Trophoblast cell (in vitro differentiated cells and primary cell): Measurements from ENCODE around the gene NDUFS4.

Experiments used
- DNase-seq, 2 donors: peaks; one replicate each; pipeline ENCODE4 v3.0.0-alpha.2; 2016
- H2AFZ ChIP-seq: 2 replicates; pipeline ENCODE4 v1.6.1; 2013; ENCODE audit warnings: low read length, moderate library complexity, mild to moderate bottlenecking; ENCODE audit not compliant: insufficient read depth, poor library complexity
- H2AK5ac ChIP-seq: 2 replicates; pipeline ENCODE4 v1.6.1; 2013; ENCODE audit warnings: mild to moderate bottlenecking, low read length
- H2BK120ac ChIP-seq: 2 replicates; pipeline ENCODE4 v1.6.1; 2013; ENCODE audit warnings: low read length, mild to moderate bottlenecking, moderate library complexity; ENCODE audit not compliant: insufficient read depth, poor library complexity
- H2BK12ac ChIP-seq: 2 replicates; pipeline ENCODE4 v1.6.1; 2013; ENCODE audit warnings: mild to moderate bottlenecking, low read length, moderate library complexity
- H2BK5ac ChIP-seq: 2 replicates; pipeline ENCODE4 v1.6.1; 2013; ENCODE audit warnings: low read length, low read depth, moderate library complexity, mild to moderate bottlenecking; ENCODE audit not compliant: poor library complexity
- H3K14ac ChIP-seq: 2 replicates; pipeline ENCODE4 v1.6.1; 2013; ENCODE audit warnings: mild to moderate bottlenecking, low read length
- H3K18ac ChIP-seq: 2 replicates; pipeline ENCODE4 v1.6.1; 2013; ENCODE audit warnings: mild to moderate bottlenecking, low read length
- H3K23ac ChIP-seq: 2 replicates; pipeline ENCODE4 v1.6.1; 2013; ENCODE audit warnings: low read length
- H3K27ac ChIP-seq: 2 replicates; pipeline ENCODE4 v1.5.1; 2013; ENCODE audit warnings: low read depth, mild to moderate bottlenecking, inconsistent platforms, low read length, moderate library complexity
- H3K27me3 ChIP-seq: 2 replicates; pipeline ENCODE4 v1.6.1; 2013; ENCODE audit warnings: inconsistent platforms, mild to moderate bottlenecking, low read length, moderate library complexity; ENCODE audit not compliant: insufficient read depth
- H3K36me3 ChIP-seq, 2 experiments: 1 replicate in 1 of 2; 2 replicates in 1 of 2; pipeline ENCODE4 v1.6.1; 2013; ENCODE audit warnings: low read length in 2 of 2, mild to moderate bottlenecking in 2 of 2, moderate library complexity in 1 of 2; ENCODE audit not compliant: insufficient read depth in 2 of 2, control insufficient read depth in 1 of 2
- H3K4ac ChIP-seq: 2 replicates; pipeline ENCODE4 v1.6.1; 2013; ENCODE audit warnings: low read depth, mild to moderate bottlenecking, low read length, moderate library complexity
- H3K4me1 ChIP-seq, 2 experiments: 1 replicate in 1 of 2; 2 replicates in 1 of 2; pipeline ENCODE4 v1.6.1; 2013; ENCODE audit warnings: low read length in 2 of 2, mild to moderate bottlenecking in 2 of 2, moderate library complexity in 1 of 2; ENCODE audit not compliant: insufficient read depth in 2 of 2, control insufficient read depth in 1 of 2
- H3K4me2 ChIP-seq: 2 replicates; pipeline ENCODE4 v1.6.1; 2013; ENCODE audit warnings: inconsistent platforms, mild to moderate bottlenecking, low read length, moderate library complexity
- H3K4me3 ChIP-seq: 2 replicates; pipeline ENCODE4 v1.5.1; 2013; ENCODE audit warnings: mild to moderate bottlenecking, low read depth, low read length, inconsistent platforms
- H3K79me1 ChIP-seq: one replicate; pipeline ENCODE4 v1.6.1; 2013; ENCODE audit warnings: low read length
- H3K79me2 ChIP-seq: 2 replicates; pipeline ENCODE4 v1.6.1; 2013; ENCODE audit warnings: low read length, mild to moderate bottlenecking; ENCODE audit not compliant: control insufficient read depth, insufficient read depth, poor library complexity
- H3K9ac ChIP-seq: 2 replicates; pipeline ENCODE4 v1.6.1; 2013; ENCODE audit warnings: mild to moderate bottlenecking, low read length
- H3K9me3 ChIP-seq: 2 replicates; pipeline ENCODE4 v1.6.1; 2013; ENCODE audit warnings: low read depth, mild to moderate bottlenecking, control low read depth, inconsistent platforms, low read length; ENCODE audit not compliant: insufficient read depth
- H4K12ac ChIP-seq: 2 replicates; pipeline ENCODE4 v1.6.1; 2013; ENCODE audit warnings: low read depth, mild to moderate bottlenecking, low read length, moderate library complexity
- H4K8ac ChIP-seq: 2 replicates; pipeline ENCODE4 v1.6.1; 2013; ENCODE audit warnings: low read depth, mild to moderate bottlenecking, low read length, moderate library complexity
- H4K91ac ChIP-seq: one replicate; pipeline ENCODE4 v1.6.1; 2013; ENCODE audit warnings: low read depth, mild to moderate bottlenecking, low read length, moderate library complexity
- WGBS: extraction: QIAGEN DNeasy Blood & Tissue Kit; methylation state at CpG from one replicate; pipeline ENCODE4 v1.1.7; 2013; ENCODE audit warnings: missing lambda C conversion rate; ENCODE audit not compliant: insufficient read length, insufficient coverage; ENCODE audit errors: extremely low coverage; 5-methylcytosine and 5-hydroxymethylcytosine counted together

The NDUFS4 gene

GRCh38 chr5:53576674-53577073 is 16.2 kb downstream of the NDUFS4 start:
- peaks cover 0 to 1% of the 10 kb centered on the region in 2 experiments for H3K36me3 ChIP-seq
- no peak overlapping the region for H3K27ac ChIP-seq
- H3K79me2 ChIP-seq, result no peaks in the 10 kb centered on the region
- H3K9ac ChIP-seq, result no peak overlapping the region
- no peak overlapping the region for H4K12ac ChIP-seq
- DNase-seq, result no peak
- no CpG with 5 or more reads among the region's 2 CpGs for WGBS
- peaks cover 3% of the 10 kb centered on the region in 2 experiments for H3K4me1 ChIP-seq
- no peaks in the 10 kb centered on the region for H3K9me3 ChIP-seq
- H3K79me1 ChIP-seq, result no peaks in the 10 kb centered on the region
- H4K91ac ChIP-seq, result no peak overlapping the region
- no peak overlapping the region for H3K23ac ChIP-seq
- no peak overlapping the region for H3K14ac ChIP-seq
- no peaks in the 10 kb centered on the region for H3K27me3 ChIP-seq
- H3K4me3 ChIP-seq, result no peak overlapping the region
- no peak overlapping the region for H4K8ac ChIP-seq
- H2BK120ac ChIP-seq, result no peak overlapping the region
- no peak overlapping the region for H2AK5ac ChIP-seq
- H3K4ac ChIP-seq, result no peak overlapping the region
- H2BK12ac ChIP-seq, result no peak overlapping the region
- H2AFZ ChIP-seq, result no peak overlapping the region
- H3K18ac ChIP-seq, result no peak overlapping the region
- H2BK5ac ChIP-seq, result no peak overlapping the region
- H3K4me2 ChIP-seq, result no peak overlapping the region

GRCh38 chr5:53578854-53579253 is 18.4 kb downstream of the NDUFS4 start:
- no peak overlapping the region for H4K91ac ChIP-seq
- H3K9me3 ChIP-seq, result no peaks in the 10 kb centered on the region
- H3K4ac ChIP-seq, result no peak overlapping the region
- peaks cover 0 to 1% of the 10 kb centered on the region in 2 experiments for H3K36me3 ChIP-seq
- no peak overlapping the region for H3K14ac ChIP-seq
- H3K79me1 ChIP-seq, result no peaks in the 10 kb centered on the region
- peaks cover 3% of the 10 kb centered on the region in 2 experiments for H3K4me1 ChIP-seq
- H3K9ac ChIP-seq, result no peak overlapping the region
- no peak overlapping the region for H2BK5ac ChIP-seq
- no peak overlapping the region for H3K23ac ChIP-seq
- DNase-seq, result peak; percentile 20 to 67
- H3K4me2 ChIP-seq, result no peak overlapping the region
- no peaks in the 10 kb centered on the region for H3K27me3 ChIP-seq
- no peaks in the 10 kb centered on the region for H3K79me2 ChIP-seq
- no peak overlapping the region for H3K18ac ChIP-seq
- no peak overlapping the region for H2AK5ac ChIP-seq
- H4K8ac ChIP-seq, result no peak overlapping the region
- no peak overlapping the region for H2AFZ ChIP-seq
- no peak overlapping the region for H2BK12ac ChIP-seq
- no CpG with 5 or more reads among the region's 4 CpGs for WGBS
- H2BK120ac ChIP-seq, result no peak overlapping the region
- H3K4me3 ChIP-seq, result no peak overlapping the region
- H4K12ac ChIP-seq, result no peak overlapping the region
- H3K27ac ChIP-seq, result no peak overlapping the region

GRCh38 chr5:53580547-53580946 is 20.1 kb downstream of the NDUFS4 start:
- no peaks in the 10 kb centered on the region for H3K79me2 ChIP-seq
- peaks cover 0 to 1% of the 10 kb centered on the region in 2 experiments for H3K36me3 ChIP-seq
- peaks cover 3% of the 10 kb centered on the region in 2 experiments for H3K4me1 ChIP-seq
- H3K79me1 ChIP-seq, result no peaks in the 10 kb centered on the region
- no peaks in the 10 kb centered on the region for H3K27me3 ChIP-seq
- H2AFZ ChIP-seq, result no peak overlapping the region
- H3K4me3 ChIP-seq, result no peak overlapping the region
- H3K23ac ChIP-seq, result no peak overlapping the region
- H4K12ac ChIP-seq, result no peak overlapping the region
- no peak overlapping the region for H3K27ac ChIP-seq
- H3K9ac ChIP-seq, result no peak overlapping the region
- H4K91ac ChIP-seq, result no peak overlapping the region
- no peak overlapping the region for H3K14ac ChIP-seq
- H2BK12ac ChIP-seq, result no peak overlapping the region
- no peak overlapping the region for H4K8ac ChIP-seq
- DNase-seq, result no peak
- H3K4me2 ChIP-seq, result no peak overlapping the region
- H3K9me3 ChIP-seq, result no peaks in the 10 kb centered on the region
- no peak overlapping the region for H2BK5ac ChIP-seq
- H2AK5ac ChIP-seq, result no peak overlapping the region
- H2BK120ac ChIP-seq, result no peak overlapping the region
- no peak overlapping the region for H3K18ac ChIP-seq
- WGBS, result 94% methylated on average over 2 of the region's 7 CpGs
- no peak overlapping the region for H3K4ac ChIP-seq

- Histone ChIP-seq H3K36me3 (peaks cover 0 to under 1% of the 10 kb centered on the region in 2 experiments), H2BK5ac (no peak overlapping the region), H2AK5ac (no peak overlapping the region), H4K8ac (no peak overlapping the region), H3K79me2 (no peaks in the 10 kb centered on the region), H3K4me2 (no peak overlapping the region), H2BK120ac (no peak overlapping the region), H4K91ac (no peak overlapping the region), H3K4me3 (no peak overlapping the region), H3K4me1 (peaks cover 3% of the 10 kb centered on the region in 2 experiments), H3K14ac (no peak overlapping the region), H3K79me1 (no peaks in the 10 kb centered on the region), H3K23ac (no peak overlapping the region), H3K9me3 (no peaks in the 10 kb centered on the region), H3K27me3 (no peaks in the 10 kb centered on the region), H4K12ac (no peak overlapping the region), H3K4ac (no peak overlapping the region), H3K27ac (no peak overlapping the region), H2BK12ac (no peak overlapping the region), H3K18ac (no peak overlapping the region), H2AFZ (no peak overlapping the region), H3K9ac (no peak overlapping the region)
- no CpG with 5 or more reads among the region's 4 CpGs for WGBS
- no peak for DNase-seq
Measured at GRCh38 chr5:53582225-53582624, 21.8 kb downstream of the NDUFS4 start.
